Hippocampal formation (tissue), 2 donors: Measurements from ENCODE around the gene GRPEL1.

Source experiments
- DNase-seq, 2 donors: peaks; one replicate each; lab custom pipeline; 2025; lab: John Stamatoyannopoulos, UW

GRPEL1 gene

GRCh38 chr4:7023901-7024300 lies 44.0 kb downstream of the GRPEL1 start:
- no peak for DNase-seq

- no peak for DNase-seq
Observed at GRCh38 chr4:7023486-7023885, 44.4 kb downstream of the GRPEL1 start.

DNA sequence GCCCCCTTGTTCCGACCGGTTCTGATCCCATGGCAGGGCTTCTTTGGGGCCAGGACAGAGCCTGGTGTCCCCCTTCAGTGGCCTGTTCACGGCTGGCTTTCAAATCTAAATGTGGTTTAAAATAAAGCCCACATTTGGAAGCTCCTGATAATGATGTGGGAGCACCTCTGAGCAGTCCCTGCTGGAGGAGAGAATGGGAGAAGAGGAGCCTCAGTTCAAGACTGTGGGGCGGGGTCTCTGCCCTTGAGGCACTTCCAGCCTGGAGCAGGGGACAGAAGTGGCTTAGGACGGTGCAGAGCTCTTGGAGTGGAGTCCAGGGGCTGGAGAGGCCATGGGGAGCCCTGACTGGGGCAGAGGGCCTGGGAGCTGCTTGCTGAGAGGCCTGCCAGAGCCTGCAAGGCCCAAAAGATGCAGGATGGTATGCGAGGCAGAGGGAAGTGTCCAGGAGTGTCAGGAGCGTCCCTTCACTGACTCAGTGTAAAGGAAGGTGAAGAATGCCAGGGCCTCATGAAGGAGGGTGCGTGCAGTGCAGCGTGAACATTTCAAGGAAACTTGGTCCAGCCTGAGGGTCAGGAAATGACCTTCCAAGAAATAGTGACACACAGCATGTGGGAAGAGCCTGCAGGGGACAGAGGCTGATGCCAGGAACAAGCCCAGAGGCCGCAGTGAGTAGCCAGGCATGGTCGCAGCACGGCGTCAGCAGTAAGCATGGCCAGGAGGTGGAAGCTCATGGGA lies 45.8 kb downstream of the GRPEL1 start:
- no peak for DNase-seq

DNA sequence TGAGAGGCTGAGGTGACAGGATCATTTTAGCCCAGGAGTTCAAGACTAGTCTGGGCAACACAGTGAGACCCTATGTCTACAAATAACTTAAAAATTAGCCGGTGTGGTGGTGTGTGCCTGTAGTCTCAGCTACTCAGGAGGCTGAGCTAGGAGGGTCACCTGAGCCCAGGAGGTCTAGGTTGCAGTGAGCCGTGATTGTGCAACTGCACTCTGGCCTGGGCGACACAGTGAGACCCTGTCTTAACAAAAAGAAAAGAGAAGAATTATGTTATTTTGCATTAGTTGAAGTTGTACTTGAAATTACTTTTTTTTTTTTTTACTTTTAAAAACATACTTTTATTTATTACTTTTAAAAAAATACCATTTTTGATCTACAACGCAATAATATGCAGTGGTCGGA lies 46.5 kb downstream of the GRPEL1 start:
- DNase-seq = no peak

DNA sequence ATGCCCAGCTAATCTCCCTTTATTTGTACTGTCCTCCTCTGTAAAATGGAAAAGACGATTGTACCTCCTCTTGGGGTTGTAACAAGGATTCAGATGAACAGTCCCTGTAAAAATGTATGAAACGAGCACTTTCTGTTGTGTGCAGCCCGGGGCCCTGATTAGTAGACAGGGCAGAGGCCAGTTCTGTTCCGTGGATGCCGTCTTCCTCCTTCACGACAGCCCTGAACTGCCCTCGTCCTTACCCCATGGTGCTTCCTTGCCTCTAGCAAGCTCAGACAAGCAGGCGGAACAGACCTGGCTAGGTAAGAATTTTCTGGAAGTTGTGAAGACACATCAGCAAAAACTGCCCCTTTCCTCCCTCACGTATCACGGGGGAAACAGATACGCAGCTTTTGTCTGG lies 47.0 kb downstream of the GRPEL1 start:
- DNase-seq = no peak

DNA sequence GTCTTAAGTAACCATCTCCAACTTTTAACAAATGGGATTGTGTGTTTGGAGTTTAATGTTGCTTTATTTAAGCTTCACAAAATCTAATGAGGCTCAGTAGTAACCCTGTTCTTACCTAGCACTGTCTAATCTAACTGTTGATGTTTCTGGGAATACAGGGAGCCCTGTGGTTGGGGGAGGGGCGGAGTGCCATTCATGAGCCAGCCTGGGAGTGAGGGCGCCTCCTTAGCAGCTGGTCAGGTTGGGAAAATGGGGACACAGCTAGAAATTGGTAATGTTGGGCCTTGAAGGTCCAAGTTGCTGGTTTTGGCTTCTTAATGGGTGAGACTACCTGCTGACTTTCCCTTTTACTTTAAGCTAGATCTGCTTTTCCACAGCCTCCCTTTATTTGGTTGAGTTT lies 47.6 kb downstream of the GRPEL1 start:
- no peak for DNase-seq

DNA sequence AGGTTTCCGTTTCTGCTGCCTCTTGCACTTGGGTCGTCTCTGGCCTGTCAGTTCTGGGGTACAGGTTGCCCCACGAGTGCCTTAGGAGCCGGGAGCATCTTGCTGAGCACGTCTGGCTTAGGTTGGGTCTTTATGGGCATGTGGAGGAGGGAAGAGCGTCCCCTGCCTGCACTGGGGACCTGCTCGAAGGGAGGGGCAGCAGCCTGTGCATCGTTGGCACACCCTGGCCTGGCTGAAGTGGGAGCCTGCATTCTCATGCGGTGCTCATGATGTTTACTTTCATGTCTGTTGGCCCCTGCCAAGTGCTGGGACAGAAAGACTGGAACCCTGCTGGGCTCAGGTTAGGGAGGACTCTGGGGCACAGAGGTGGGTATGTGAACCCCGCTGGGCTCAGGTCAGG lies 48.5 kb downstream of the GRPEL1 start:
- no peak for DNase-seq

- DNase-seq = no peak
Observed at GRCh38 chr4:7018281-7018680, 49.6 kb downstream of the GRPEL1 start.

GRCh38 chr4:7017446-7018048 lies 50.3 kb downstream of the GRPEL1 start:
- DNase-seq = peak; percentile 34 to 53

GRCh38 chr4:7016512-7016911 lies 51.4 kb downstream of the GRPEL1 start:
- DNase-seq = no peak

- no peak for DNase-seq
Observed at GRCh38 chr4:7016086-7016485, 51.8 kb downstream of the GRPEL1 start.

- DNase-seq = no peak
Observed at GRCh38 chr4:7015383-7016035, 52.4 kb downstream of the GRPEL1 start.

DNA sequence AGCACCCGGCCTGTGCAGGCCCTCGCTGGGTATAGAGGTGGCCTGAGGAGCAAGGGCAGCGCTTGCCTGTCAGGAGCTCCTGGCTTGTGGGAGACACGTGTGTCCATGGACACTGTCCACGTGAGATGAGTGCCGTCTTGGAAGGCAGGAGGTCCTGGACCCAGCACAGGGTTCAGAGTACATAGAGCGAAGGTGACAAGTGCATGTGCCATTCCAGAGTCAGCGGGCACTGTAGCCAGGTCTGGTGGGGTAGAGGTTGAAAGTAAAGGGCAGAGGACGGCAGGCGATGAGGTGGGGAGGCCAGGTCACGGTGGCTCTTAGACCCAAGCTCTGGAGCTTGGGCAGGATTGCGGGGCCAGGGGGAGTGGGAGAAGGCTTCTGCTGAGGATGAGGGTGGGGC lies 53.0 kb downstream of the GRPEL1 start:
- DNase-seq = no peak

GRCh38 chr4:7013175-7013574 lies 54.7 kb downstream of the GRPEL1 start:
- DNase-seq = no peak

DNA sequence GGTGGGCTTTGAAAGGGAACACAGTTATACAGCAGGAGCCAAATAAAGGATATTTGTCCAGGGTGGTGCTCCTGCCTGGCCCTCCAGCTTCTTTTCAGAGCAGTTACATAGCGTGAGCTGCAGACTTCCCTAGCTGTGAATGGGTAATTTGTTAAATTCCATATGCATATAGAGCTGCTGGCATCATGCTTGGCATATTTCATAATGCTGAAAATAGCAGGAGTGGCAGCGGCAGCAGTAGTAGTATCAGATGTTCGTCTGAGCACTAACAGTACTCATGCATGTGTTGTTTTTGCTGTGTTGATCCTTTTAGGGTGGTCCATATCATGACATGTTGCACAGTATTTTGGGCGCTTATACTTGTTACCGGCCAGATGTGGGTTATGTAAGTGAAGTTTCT lies 58.3 kb downstream of the GRPEL1 start:
- no peak for DNase-seq
